ENCODE results near the gene TRAF1.

TRAF1 gene

DNA sequence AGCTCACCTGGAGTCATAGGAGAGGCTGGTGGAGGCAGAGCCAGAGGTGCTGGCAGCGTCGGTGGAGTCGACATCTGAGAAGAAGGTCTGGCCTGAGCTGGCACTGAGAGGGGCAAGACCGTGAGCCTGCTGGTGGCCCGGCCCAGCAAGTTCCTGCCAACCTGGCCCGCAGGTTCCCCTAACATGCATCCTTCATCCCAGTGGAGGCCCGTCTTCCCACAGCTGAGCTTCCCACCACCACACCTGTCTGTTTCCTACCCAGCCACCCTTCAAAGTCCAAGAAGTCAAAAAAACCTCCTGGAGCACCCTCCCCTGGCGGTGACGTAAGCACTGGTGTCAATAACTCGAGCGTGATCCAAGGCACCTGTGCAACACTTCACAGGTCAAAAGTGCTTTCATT is 66.5 kb downstream of the TRAF1 start:
- no peaks in the 10 kb centered on the region for H3K4me1 ChIP-seq (ENCODE audit: control insufficient read depth, insufficient read depth, low read length)

DNA sequence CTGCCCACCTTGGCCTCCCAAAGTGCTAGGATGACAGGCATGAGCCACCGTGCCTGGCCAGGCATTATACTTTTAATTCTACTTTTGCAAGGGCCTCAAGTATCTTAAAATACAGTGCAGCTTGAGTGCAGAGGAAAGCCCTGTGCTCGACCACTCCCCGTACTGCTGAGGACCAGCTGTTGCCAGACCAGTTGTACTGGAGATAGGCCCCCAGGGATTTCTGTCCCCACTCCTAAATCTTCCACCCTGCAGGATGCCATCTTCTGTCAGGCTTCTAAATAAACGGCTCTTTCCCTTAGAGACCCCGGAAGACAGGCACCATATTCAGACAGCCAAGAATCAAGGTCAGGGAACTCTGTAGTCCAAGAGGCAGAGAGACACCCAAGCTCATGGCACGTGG is 67.2 kb downstream of the TRAF1 start:
- peaks cover 10% of the 10 kb centered on the region for H3K36me3 ChIP-seq (ENCODE audit: control insufficient read depth, insufficient read depth, low read length)
- no peak overlapping the region for H3K27ac ChIP-seq (ENCODE audit: insufficient read depth, low read depth, low read length, poor library complexity, severe bottlenecking)
- no peak overlapping the region for H3K4me3 ChIP-seq (ENCODE audit: insufficient read depth, low read depth, low read length)
- 92 to 93% methylated on average over 6 of the region's 6 CpGs for WGBS, 2 experiments
- no peaks in the 10 kb centered on the region for H3K9me3 ChIP-seq (ENCODE audit: control insufficient read depth, low read length)
- H3K4me1 ChIP-seq (ENCODE audit: control insufficient read depth, insufficient read depth, low read length) = no peaks in the 10 kb centered on the region
- H3K27me3 ChIP-seq (ENCODE audit: control insufficient read depth, insufficient read depth, low read length, poor library complexity, severe bottlenecking) = no peaks in the 10 kb centered on the region

More for the DNA sequence above, 66.5 kb downstream of the TRAF1 start:
- H3K4me3 ChIP-seq (ENCODE audit: insufficient read depth, low read depth, low read length) = no peak overlapping the region
- no peaks in the 10 kb centered on the region for H3K27me3 ChIP-seq (ENCODE audit: control insufficient read depth, insufficient read depth, low read length, poor library complexity, severe bottlenecking)
- no peaks in the 10 kb centered on the region for H3K9me3 ChIP-seq (ENCODE audit: control insufficient read depth, low read length)
- H3K36me3 ChIP-seq (ENCODE audit: control insufficient read depth, insufficient read depth, low read length) = peaks cover 10% of the 10 kb centered on the region
- 94 to 96% methylated on average over 11 of the region's 11 CpGs for WGBS, 2 experiments
- H3K27ac ChIP-seq (ENCODE audit: insufficient read depth, low read depth, low read length, poor library complexity, severe bottlenecking) = no peak overlapping the region

DNA sequence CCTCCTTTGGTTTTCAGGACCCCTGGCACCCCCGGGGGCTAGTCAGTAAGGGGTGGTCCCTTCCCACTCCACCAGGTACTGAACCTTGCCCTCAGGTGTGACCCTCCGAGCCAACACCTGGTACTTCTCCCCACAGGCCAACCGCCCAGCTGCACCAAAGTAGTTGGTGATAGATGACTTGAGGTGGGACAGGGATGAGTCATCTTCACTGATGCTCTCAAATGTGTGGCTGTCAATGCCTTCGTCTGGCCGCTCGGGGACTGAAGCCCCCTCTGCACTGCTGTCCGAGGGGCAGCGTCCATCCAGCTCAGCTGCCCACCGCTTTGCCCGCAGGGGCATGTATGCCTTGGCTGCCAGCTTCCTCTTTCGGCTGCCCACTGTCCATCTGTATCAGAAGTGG is 68.7 kb downstream of the TRAF1 start:
- no peaks in the 10 kb centered on the region for H3K27me3 ChIP-seq (ENCODE audit: control insufficient read depth, insufficient read depth, low read length, poor library complexity, severe bottlenecking)
- no peaks in the 10 kb centered on the region for H3K9me3 ChIP-seq (ENCODE audit: control insufficient read depth, low read length)
- H3K4me3 ChIP-seq (ENCODE audit: insufficient read depth, low read depth, low read length) = no peak overlapping the region
- H3K36me3 ChIP-seq (ENCODE audit: control insufficient read depth, insufficient read depth, low read length) = peaks cover 10% of the 10 kb centered on the region
- no peak overlapping the region for H3K27ac ChIP-seq (ENCODE audit: insufficient read depth, low read depth, low read length, poor library complexity, severe bottlenecking)
- 95 to 97% methylated on average over 10 to 11 of the region's 11 CpGs for WGBS, 2 experiments
- H3K4me1 ChIP-seq (ENCODE audit: control insufficient read depth, insufficient read depth, low read length) = no peaks in the 10 kb centered on the region

DNA sequence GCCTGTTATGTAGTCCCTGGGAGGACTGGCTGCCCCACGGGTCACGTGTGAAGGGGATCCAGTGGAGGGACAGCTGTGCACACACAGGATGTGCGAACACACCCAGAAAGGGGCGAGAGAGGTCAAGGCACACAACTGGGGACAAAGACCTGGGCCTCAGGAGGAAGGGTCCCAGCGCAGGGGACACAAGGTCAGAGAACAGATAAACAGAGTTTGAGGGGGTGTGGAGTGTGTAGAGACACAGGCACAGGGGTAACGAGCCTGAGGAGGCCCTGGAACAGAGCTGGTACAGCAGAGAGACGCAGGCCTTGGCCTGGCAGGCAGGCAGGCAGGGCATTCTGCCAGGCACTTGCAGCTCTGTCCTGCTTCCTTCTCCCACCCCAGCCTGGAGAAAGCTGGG is 69.1 kb downstream of the TRAF1 start:
- 94 to 96% methylated on average over 7 of the region's 7 CpGs for WGBS, 2 experiments
- peaks cover 10% of the 10 kb centered on the region for H3K36me3 ChIP-seq (ENCODE audit: control insufficient read depth, insufficient read depth, low read length)

DNA sequence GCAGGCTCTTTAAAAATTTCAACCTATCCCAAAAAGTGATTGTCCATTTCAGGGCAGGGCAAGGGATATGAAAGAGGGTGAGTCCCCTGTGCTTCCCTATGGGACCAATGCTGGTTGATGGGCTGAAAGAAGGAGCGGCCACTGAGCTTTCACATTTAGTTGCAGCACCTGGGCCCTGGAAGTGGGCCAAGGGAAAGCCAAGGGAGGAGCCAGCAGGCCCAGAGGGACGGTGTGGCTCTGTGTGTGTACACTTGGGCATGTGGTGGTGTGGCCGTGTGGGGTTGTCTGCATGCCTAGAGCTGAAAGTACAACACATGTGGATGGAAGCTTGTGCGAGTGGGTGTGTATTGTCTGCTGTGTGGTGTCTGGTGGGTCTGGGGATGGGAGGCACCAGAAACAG is 69.9 kb downstream of the TRAF1 start:
- Histone ChIP-seq H3K9me3 (ENCODE audit: control insufficient read depth, low read length) (no peaks in the 10 kb centered on the region), H3K4me3 (ENCODE audit: insufficient read depth, low read depth, low read length) (no peak overlapping the region), H3K36me3 (ENCODE audit: control insufficient read depth, insufficient read depth, low read length) (peaks cover 10% of the 10 kb centered on the region), H3K27me3 (ENCODE audit: control insufficient read depth, insufficient read depth, low read length, poor library complexity, severe bottlenecking) (no peaks in the 10 kb centered on the region), H3K27ac (ENCODE audit: insufficient read depth, low read depth, low read length, poor library complexity, severe bottlenecking) (no peak overlapping the region), H3K4me1 (ENCODE audit: control insufficient read depth, insufficient read depth, low read length) (peaks cover 8% of the 10 kb centered on the region)
- WGBS, 2 experiments = 90 to 93% methylated on average over 4 of the region's 4 CpGs

More for the DNA sequence above, 69.1 kb downstream of the TRAF1 start:
- Histone ChIP-seq H3K4me1 (ENCODE audit: control insufficient read depth, insufficient read depth, low read length) (peaks cover 2% of the 10 kb centered on the region), H3K4me3 (ENCODE audit: insufficient read depth, low read depth, low read length) (no peak overlapping the region), H3K27me3 (ENCODE audit: control insufficient read depth, insufficient read depth, low read length, poor library complexity, severe bottlenecking) (no peaks in the 10 kb centered on the region), H3K27ac (ENCODE audit: insufficient read depth, low read depth, low read length, poor library complexity, severe bottlenecking) (no peak overlapping the region), H3K9me3 (ENCODE audit: control insufficient read depth, low read length) (no peaks in the 10 kb centered on the region)

DNA sequence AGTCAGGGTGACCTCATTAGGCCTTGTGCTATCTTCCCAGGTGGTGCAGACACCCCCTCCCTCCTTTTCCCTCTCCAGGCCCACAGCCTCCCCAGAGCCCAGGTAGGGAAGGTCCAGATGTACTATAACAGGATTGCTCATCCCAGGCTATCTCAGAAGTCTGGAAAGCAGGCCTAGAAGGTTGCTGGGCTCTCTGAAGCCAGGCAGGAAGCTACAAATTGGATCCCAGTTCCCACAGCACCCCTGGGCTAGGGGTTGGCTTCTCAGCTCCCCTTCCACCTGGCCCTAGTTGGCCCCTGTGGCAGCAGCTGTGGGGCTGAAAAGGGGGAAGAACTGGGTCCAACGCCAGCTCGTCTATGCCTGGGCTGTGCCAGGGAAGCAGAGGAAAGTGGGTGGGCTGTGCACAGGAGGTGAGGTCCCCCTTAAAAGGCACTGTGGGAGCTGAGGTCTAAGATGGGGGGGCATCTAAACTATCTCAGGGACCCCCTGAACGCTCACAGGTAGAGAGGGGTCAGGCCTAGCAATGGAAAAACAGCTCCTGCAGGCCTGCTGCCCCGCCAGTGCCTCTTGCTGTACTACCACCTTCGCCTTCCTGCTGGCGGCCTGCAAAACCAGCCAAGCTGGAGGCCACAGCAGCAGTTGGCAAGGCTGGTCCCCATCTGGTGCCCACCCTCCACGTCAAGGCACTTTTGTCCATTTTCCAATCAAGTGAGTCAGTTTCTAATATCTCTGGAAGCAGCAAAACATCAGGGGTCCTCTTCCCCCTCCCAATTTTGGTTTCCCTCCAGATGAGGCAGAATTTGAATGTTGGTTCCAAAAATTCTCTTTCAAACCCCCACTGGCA is 70.5 kb downstream of the TRAF1 start:
- no peak overlapping the region for H3K4me3 ChIP-seq (ENCODE audit: insufficient read depth, low read depth, low read length)
- 93 to 94% methylated on average over 7 of the region's 7 CpGs for WGBS, 2 experiments
- peaks cover 14% of the 10 kb centered on the region for H3K4me1 ChIP-seq (ENCODE audit: control insufficient read depth, insufficient read depth, low read length)
- no peaks in the 10 kb centered on the region for H3K27me3 ChIP-seq (ENCODE audit: control insufficient read depth, insufficient read depth, low read length, poor library complexity, severe bottlenecking)
- no peaks in the 10 kb centered on the region for H3K9me3 ChIP-seq (ENCODE audit: control insufficient read depth, low read length)
- H3K36me3 ChIP-seq (ENCODE audit: control insufficient read depth, insufficient read depth, low read length) = peaks cover 8% of the 10 kb centered on the region
- H3K27ac ChIP-seq (ENCODE audit: insufficient read depth, low read depth, low read length, poor library complexity, severe bottlenecking) = no peak overlapping the region

DNA sequence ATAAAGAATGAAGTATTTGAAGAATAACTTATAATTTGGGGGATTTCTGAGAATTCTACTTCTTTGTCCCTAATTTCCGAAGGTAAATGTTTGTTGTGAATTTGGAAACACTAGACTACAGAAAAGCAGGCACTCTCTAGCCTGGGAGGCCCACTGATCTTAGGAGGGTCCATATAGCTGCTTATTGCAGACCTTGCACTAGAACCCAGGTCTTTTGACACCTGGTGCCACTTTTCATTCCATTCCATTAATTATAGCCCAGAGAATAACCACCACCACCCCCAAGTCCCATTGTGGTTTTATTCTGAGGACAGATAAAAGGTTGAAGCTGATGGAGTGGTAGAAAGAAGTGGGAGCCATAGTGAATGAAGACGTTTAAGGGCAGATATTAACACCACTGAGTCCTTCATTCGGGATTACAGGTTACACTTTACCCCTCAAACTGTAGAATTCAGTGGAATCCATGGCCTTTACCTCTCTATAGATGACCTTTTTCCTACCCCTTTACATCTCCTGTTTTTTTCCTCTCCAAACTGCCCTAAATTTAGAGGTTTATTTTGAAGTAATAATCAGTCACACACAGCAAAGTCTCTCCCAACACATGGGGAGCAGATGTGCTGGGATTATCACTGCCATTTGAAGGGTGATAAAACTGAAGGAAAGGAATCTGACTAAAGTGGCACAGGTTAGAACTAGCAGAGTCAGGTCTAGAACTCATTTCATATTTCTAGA is 71.8 kb downstream of the TRAF1 start:
- Histone ChIP-seq H3K27me3 (ENCODE audit: control insufficient read depth, insufficient read depth, low read length, poor library complexity, severe bottlenecking) (no peaks in the 10 kb centered on the region), H3K27ac (ENCODE audit: insufficient read depth, low read depth, low read length, poor library complexity, severe bottlenecking) (no peak overlapping the region), H3K36me3 (ENCODE audit: control insufficient read depth, insufficient read depth, low read length) (peaks cover 3% of the 10 kb centered on the region), H3K4me3 (ENCODE audit: insufficient read depth, low read depth, low read length) (no peak overlapping the region), H3K4me1 (ENCODE audit: control insufficient read depth, insufficient read depth, low read length) (peaks cover 14% of the 10 kb centered on the region), H3K9me3 (ENCODE audit: control insufficient read depth, low read length) (no peaks in the 10 kb centered on the region)
- WGBS, 2 experiments = 87 to 88% methylated on average over 3 of the region's 3 CpGs

DNA sequence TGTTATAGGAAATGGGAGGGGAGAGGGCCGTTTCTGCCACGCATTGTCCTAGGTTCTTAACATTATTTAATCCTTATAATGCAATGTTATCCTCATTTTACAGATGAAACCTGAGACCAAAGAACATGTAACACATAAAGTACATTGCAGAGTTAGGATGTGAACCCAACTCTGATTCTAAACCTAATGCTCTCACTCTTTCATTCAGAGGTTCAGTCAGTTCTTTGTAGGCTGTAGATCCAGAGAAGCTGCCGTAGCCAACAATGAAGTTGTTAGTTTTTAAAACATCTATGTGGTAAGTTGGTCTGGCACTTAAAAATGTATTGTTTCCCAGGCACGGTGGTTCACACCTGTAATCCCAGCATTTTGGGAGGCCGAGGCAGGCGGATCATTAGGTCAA is 73.4 kb downstream of the TRAF1 start:
- H3K9me3 ChIP-seq (ENCODE audit: control insufficient read depth, low read length) = no peaks in the 10 kb centered on the region
- no peaks in the 10 kb centered on the region for H3K36me3 ChIP-seq (ENCODE audit: control insufficient read depth, insufficient read depth, low read length)
- no peaks in the 10 kb centered on the region for H3K27me3 ChIP-seq (ENCODE audit: control insufficient read depth, insufficient read depth, low read length, poor library complexity, severe bottlenecking)
- 93 to 94% methylated on average over 4 to 6 of the region's 6 CpGs for WGBS, 2 experiments
- no peak overlapping the region for H3K27ac ChIP-seq (ENCODE audit: insufficient read depth, low read depth, low read length, poor library complexity, severe bottlenecking)
- peaks cover 14% of the 10 kb centered on the region for H3K4me1 ChIP-seq (ENCODE audit: control insufficient read depth, insufficient read depth, low read length)
- no peak overlapping the region for H3K4me3 ChIP-seq (ENCODE audit: insufficient read depth, low read depth, low read length)
